ENCODE measurements around the gene TPI1. TPM values are rescaled to one million over a fixed set of nuclear protein-coding genes. Genes with fewer than 3 reads are reported as not detected.

The TPI1 gene
- total and polyA plus RNA-seq, 2 of the 8 experiments (the other 6 are each of a cell fraction or from before 2014, with no cell fraction given): 910 to 3,018 TPM

- Histone ChIP-seq H3K27ac (ENCODE audit: low read depth, low read length) (no peak overlapping the region), H3K4ac (replicated peaks; ENCODE audit: insufficient read length, low read depth, low read length) (no peak overlapping the region), H2BK12ac (ENCODE audit: low read depth, low read length) (no peak overlapping the region), H4K20me1 (replicated peaks in 1 of 2; ENCODE audit: control insufficient read depth in 1 of 2, insufficient read depth in 2 of 2, low read length in 2 of 2) (peaks cover 7 to 8% of the 10 kb centered on the region in 2 experiments), H3K14ac (ENCODE audit: insufficient read length) (no peak overlapping the region), H3K27me3 (replicated peaks in 1 of 4; ENCODE audit: control insufficient read depth in 3 of 4, extremely low read depth in 1 of 4, insufficient read depth in 3 of 4, low read length in 3 of 4) (no peaks in the 10 kb centered on the region), H3K36me3 (ENCODE audit: control insufficient read depth in 2 of 4, insufficient read depth in 4 of 4, low read length in 3 of 4) (peaks cover 20 to 58% (median 42%) of the 10 kb centered on the region in 4 experiments), H2BK120ac (replicated peaks; ENCODE audit: low read depth, low read length) (no peak overlapping the region), H3K4me2 (ENCODE audit: insufficient read depth in 1 of 2, low read depth in 2 of 2, low read length in 2 of 2) (no peak overlapping the region), H3K9me3 (ENCODE audit: insufficient read depth in 2 of 2, low read depth in 1 of 2, low read length in 1 of 2) (no peaks in the 10 kb centered on the region), H2BK5ac (ENCODE audit: low read depth, low read length) (no peak overlapping the region), H4K91ac (replicated peaks; ENCODE audit: insufficient read length, low read length) (no peak overlapping the region), H3K23ac (ENCODE audit: insufficient read length) (no peak overlapping the region), H3K79me1 (ENCODE audit: low read depth, low read length) (no peaks in the 10 kb centered on the region), H3K56ac (replicated peaks; ENCODE audit: insufficient read length, low read depth, low read length) (no peak overlapping the region), H2AK5ac (ENCODE audit: low read depth, low read length) (no peak overlapping the region), H3K23me2 (ENCODE audit: low read depth, low read length) (no peaks in the 10 kb centered on the region), H2BK20ac (ENCODE audit: low read length) (no peak overlapping the region), H4K5ac (ENCODE audit: insufficient read length, low read depth, low read length) (no peak overlapping the region), H4K8ac (ENCODE audit: extremely low read depth, insufficient read depth, low read length) (no peak overlapping the region), H2BK15ac (ENCODE audit: low read length) (no peak overlapping the region), H3K79me2 (ENCODE audit: control insufficient read depth in 1 of 2, insufficient read depth in 2 of 2, low read length in 2 of 2) (no peaks in the 10 kb centered on the region), H3K4me1 (replicated peaks in 1 of 4; ENCODE audit: control insufficient read depth in 3 of 4, insufficient read depth in 4 of 4, low read length in 3 of 4) (peaks cover 0 to 3% (median 2%) of the 10 kb centered on the region in 4 experiments; a peak in 1 of 7 replicates), H3K4me3 (ENCODE audit: extremely low read depth in 1 of 4, insufficient read depth in 2 of 4, low read depth in 3 of 4, low read length in 4 of 4) (no peak overlapping the region), H3K9ac (replicated peaks in 1 of 4; ENCODE audit: extremely low read depth in 1 of 4, low read depth in 3 of 4, low read length in 3 of 4) (no peak overlapping the region), H3K18ac (ENCODE audit: extremely low read depth, low read length) (no peak overlapping the region), H2AFZ (ENCODE audit: low read length) (no peak overlapping the region)
- WGBS, 2 experiments (ENCODE audit: extremely low coverage in 1 of 2, insufficient coverage in 1 of 2, insufficient read length in 1 of 2, insufficient replicate concordance in 2 of 2, low coverage in 1 of 2, low lambda C conversion rate in 2 of 2, missing lambda C conversion rate in 1 of 2): 80% methylated on average over 1 of the region's 1 CpG; no CpG with 5 or more reads in 1 of the 2 experiments
- TF ChIP-seq CREB1 (IDR thresholded peaks at IDR 0.05) (no peak), BCL11A (IDR thresholded peaks at IDR 0.05; ENCODE audit: low read depth in 2 of 2, low read length in 2 of 2) (no peak), SP2 (IDR thresholded peaks at IDR 0.05; ENCODE audit: low read length) (no peak), TBP (IDR thresholded peaks at IDR 0.05; ENCODE audit: low read depth, low read length) (no peak), USF2 (IDR thresholded peaks at IDR 0.05; ENCODE audit: low read length) (no peak), GTF2F1 (IDR thresholded peaks at IDR 0.05; ENCODE audit: borderline replicate concordance, low read depth, low read length) (no peak), ZNF274 (IDR thresholded peaks at IDR 0.05; ENCODE audit: borderline replicate concordance, extremely low read depth, low read length) (no peak), KDM4A (IDR thresholded peaks at IDR 0.05; ENCODE audit: low read depth, low read length, severe bottlenecking) (no peak)
- ChIA-PET CTCF (ENCODE audit: partially characterized antibody) (interaction anchor here (0.5 to 23.7 kb wide), 11 partner anchors 7 to 375 kb away, joined by 3 to 532 read pairs (median 5); partner anchors contain the start of genes CD4, CDCA3, GNB3 and GPR162), POLR2A (ENCODE audit: partially characterized antibody) (interaction anchor here (0.6 to 27.1 kb wide), 9 partner anchors 5 to 121 kb away, joined by 3 to 588 read pairs (median 8); partner anchors contain the start of genes C12orf57, CDCA3, GNB3 and GPR162)
- DNase-seq (ENCODE audit: low read depth in 1 of 2, low spot score in 2 of 2): no peak
- no peak for FAIRE-seq
Measured at GRCh38 chr12:6840330-6840729, 27.0 kb upstream of the TPI1 start.

Data from H1 (cell line).